PFSK-1 (cell line): Measurements from ENCODE around the gene SPATA46.

Source experiments
- FOXP2 ChIP-seq: optimal IDR thresholded peaks from 2 replicates; pipeline ENCODE3; 2011; ENCODE audit warnings: borderline replicate concordance, control low read depth, inconsistent platforms; ENCODE audit not compliant: insufficient read depth; ENCODE audit errors: extremely low read length, extremely low read depth
- POLR2AphosphoS5 ChIP-seq: IDR thresholded peaks from 2 replicates; pipeline ENCODE4 v1.6.1; 2012; ENCODE audit warnings: low read depth, mild to moderate bottlenecking, control low read depth, low read length, moderate library complexity
- REST ChIP-seq, 2 experiments: IDR thresholded peaks; 2 replicates each; pipeline versions ENCODE4 v1.6.1 to v1.8.0; 2011 to 2012; ENCODE audit warnings: low read depth in 2 of 2, low read length in 2 of 2, control low read depth in 1 of 2, inconsistent platforms in 1 of 2, mild to moderate bottlenecking in 1 of 2, moderate library complexity in 1 of 2; ENCODE audit not compliant: insufficient read depth in 1 of 2
- SIN3A ChIP-seq: IDR thresholded peaks from 2 replicates; pipeline ENCODE4 v1.6.1; 2012; ENCODE audit warnings: mild to moderate bottlenecking, low read length, moderate library complexity, borderline replicate concordance; ENCODE audit not compliant: insufficient read depth
- TAF1 ChIP-seq: IDR thresholded peaks from 2 replicates; pipeline ENCODE4 v1.6.1; 2012; ENCODE audit warnings: low read length, control low read depth, borderline replicate concordance; ENCODE audit not compliant: insufficient read depth

Gene SPATA46

GRCh38 chr1:162416909-162417308, 40.3 kb upstream of the SPATA46 start:
- TF ChIP-seq FOXP2 (no peak), REST (IDR thresholded peaks at IDR 0.05; ENCODE audit: insufficient read depth in 1 of 2, low read depth in 2 of 2, low read length in 2 of 2) (no peak)

DNA sequence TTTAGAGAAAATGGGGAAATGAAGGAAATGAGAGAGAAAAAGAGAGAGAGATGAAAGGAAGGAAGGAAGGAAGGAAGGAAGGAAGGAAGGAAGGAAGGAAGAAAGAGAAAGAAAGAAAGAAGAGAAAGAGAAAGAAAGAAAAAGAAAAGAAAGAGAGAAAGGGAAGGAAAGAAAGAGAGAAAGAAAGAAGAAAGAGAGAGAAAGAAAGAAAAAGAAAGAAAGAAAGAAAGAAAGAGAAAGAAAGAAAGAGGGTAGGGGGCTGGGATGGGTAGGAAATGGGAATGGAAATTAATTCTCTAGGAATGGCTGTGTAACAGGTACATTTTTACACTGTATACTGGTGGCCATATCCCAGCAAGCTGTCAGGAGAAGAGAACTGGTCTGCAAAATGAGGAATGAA, 39.6 kb upstream of the SPATA46 start:
- no peak for TF ChIP-seq TAF1
- no peak for TF ChIP-seq POLR2AphosphoS5

DNA sequence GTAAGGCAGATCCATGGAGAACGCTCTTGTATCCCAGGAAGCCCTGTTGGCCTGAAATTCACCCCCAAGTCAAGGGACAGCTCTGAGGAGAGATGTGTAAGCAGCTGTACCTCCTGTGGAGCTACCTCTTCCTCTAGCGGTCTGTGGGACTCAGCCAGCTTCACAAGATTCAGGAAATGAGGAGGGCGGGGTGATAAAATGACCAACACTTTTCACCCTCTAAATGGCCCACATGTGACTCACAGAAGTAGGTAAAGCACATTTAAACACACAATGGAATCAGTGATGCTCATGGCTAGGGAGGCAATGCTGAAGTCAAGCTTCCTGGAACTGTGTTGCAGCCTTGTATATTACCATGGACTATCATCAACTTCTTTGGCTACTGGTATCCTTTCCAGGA, 35.3 kb upstream of the SPATA46 start, which contains the start of gene SH2D1B:
Gene SH2D1B, minus strand, starts transcription at position 135 of the 400 bp plus-strand sequence. Its CDS starts 120 bp downstream, at position 15.
- TF ChIP-seq REST (IDR thresholded peaks at IDR 0.05; ENCODE audit: insufficient read depth in 1 of 2, low read depth in 2 of 2, low read length in 2 of 2) (no peak), SIN3A (no peak), FOXP2 (no peak), TAF1 (no peak)

DNA sequence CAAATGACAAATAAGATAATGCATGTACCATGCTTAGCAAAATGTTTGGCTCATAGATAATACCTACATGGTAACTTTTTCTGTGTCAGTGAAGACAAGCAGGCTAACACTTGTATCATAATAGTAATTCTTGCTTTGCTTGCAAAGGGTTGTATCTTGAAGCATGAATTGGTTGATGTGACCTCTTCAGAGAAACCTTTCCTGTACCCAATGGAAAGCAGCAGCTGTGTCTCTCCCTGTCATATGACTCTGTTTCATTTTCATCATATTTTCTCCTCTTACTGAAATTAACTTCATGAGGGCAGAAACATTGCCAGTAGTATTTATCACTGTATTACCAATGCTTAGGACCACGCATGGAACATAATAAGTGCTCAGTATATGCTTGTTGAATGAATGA, 30.9 kb upstream of the SPATA46 start:
- TF ChIP-seq FOXP2 (no peak), SIN3A (no peak), REST (IDR thresholded peaks at IDR 0.05; ENCODE audit: insufficient read depth in 1 of 2, low read depth in 2 of 2, low read length in 2 of 2) (no peak), POLR2AphosphoS5 (no peak), TAF1 (no peak)

- TF ChIP-seq POLR2AphosphoS5 (no peak), FOXP2 (no peak), REST (IDR thresholded peaks at IDR 0.05; ENCODE audit: insufficient read depth in 1 of 2, low read depth in 2 of 2, low read length in 2 of 2) (no peak), SIN3A (no peak)
Observed at GRCh38 chr1:162406811-162407210, 30.2 kb upstream of the SPATA46 start.

DNA sequence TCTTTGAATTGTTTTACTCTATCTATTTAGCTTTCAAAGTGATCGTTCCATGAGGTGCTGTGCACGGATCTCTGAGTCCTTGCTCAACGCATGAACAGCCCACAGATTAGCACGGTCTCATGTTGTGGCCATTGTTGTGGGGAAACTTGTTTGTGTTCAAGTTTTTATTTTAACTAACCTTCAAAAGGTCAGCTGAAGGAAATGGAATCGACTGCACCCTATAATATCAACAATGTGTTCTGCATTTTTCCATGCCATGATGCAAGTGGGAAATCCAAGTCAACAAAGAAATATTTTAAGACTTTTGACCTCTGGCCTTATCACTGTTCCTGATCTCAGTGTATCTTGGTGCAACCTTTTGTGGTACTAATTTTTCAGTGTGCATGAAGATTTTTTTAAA, 29.1 kb upstream of the SPATA46 start:
- no peak for TF ChIP-seq REST (IDR thresholded peaks at IDR 0.05; ENCODE audit: insufficient read depth in 1 of 2, low read depth in 2 of 2, low read length in 2 of 2)
